HCT116 (cell line): ENCODE results near the gene CS. TPM values are rescaled to one million over a fixed set of nuclear protein-coding genes. Genes with fewer than 3 reads are reported as not detected.

Experiments
- ATAC-seq: fragments of 200-7000 bp; cut with Tn5 transposase; 2 replicates; pipeline ENCODE4 v1.9.1; 2020; ENCODE audit warnings: mild to moderate bottlenecking, moderate library complexity
- BruUV-seq: library from RNA; stranded (reverse); fragments of 400-500 nt; replicated peaks from 2 replicates; lab custom pipeline; 2021; lab: Mats Ljungman, UMichigan
- CTCF ChIA-PET: fragments of 300-600 bp; sonication (Branson Sonifier 250); formaldehyde crosslinking; loops from one replicate; lab custom pipeline; 2021; ENCODE audit warnings: antibody characterized with exemption; lab: Charles Lee
- POLR2A ChIA-PET: fragments of 300-600, 350-600 bp; sonication (Branson Sonifier 250); formaldehyde crosslinking; loops from one replicate; lab custom pipeline; 2021; ENCODE audit warnings: antibody characterized with exemption; lab: Charles Lee
- RAD21 ChIA-PET, 2 experiments: fragments of 300-600 bp; sonication (Branson Sonifier 250); formaldehyde crosslinking; loops; one replicate each; lab custom pipeline; 2023; ENCODE audit warnings: low total read pairs in 2 of 2; ENCODE audit not compliant: uncharacterized antibody in 2 of 2, unreplicated experiment in 2 of 2, low non-redundant PET in 1 of 2; lab: Charles Lee
- DNase-seq: peaks from one replicate; pipeline ENCODE4 v3.0.0-alpha.2; 2010; ENCODE audit warnings: low read depth, low spot score
- H2AFZ ChIP-seq: fragments of 200-600 bp; shearing (Covaris generic), sonication (generic); 2 replicates; pipeline ENCODE4 v1.6.1; 2017; ENCODE audit warnings: low read depth, mixed run types, mixed read lengths, antibody characterized with exemption, low read length; ENCODE audit not compliant: poor library complexity, severe bottlenecking
- H3K27ac ChIP-seq: 2 replicates; pipeline ENCODE4 v1.5.1; 2012; ENCODE audit warnings: low read depth, low read length
- H3K27me3 ChIP-seq: fragments of 200-600 bp; sonication (generic); 2 replicates; pipeline ENCODE4 v1.6.1; 2016; ENCODE audit warnings: mixed run types, low read length, mixed read lengths; ENCODE audit not compliant: insufficient read depth
- H3K36me3 ChIP-seq, 2 experiments: fragments of 200-500 bp in 1 of 2; fragments of 200-600 bp in 1 of 2; sonication (Bioruptor generic) in 1 of 2; sonication (generic) in 1 of 2; 2 replicates each; pipeline versions ENCODE4 v1.5.1 to v1.6.1; 2014 to 2016; ENCODE audit warnings: low read length in 2 of 2, inconsistent platforms in 1 of 2, mixed read lengths in 1 of 2, mixed run types in 1 of 2; ENCODE audit not compliant: insufficient read depth in 2 of 2, control insufficient read depth in 1 of 2
- H3K4me1 ChIP-seq, 2 experiments: fragments of 200-600 bp in 1 of 2; sonication (generic) in 1 of 2; 2 replicates each; pipeline versions ENCODE4 v1.5.1 to v1.6.1; 2012 to 2017; ENCODE audit warnings: low read length in 2 of 2, inconsistent platforms in 1 of 2, mild to moderate bottlenecking in 1 of 2, mixed read lengths in 1 of 2, mixed run types in 1 of 2, moderate library complexity in 1 of 2; ENCODE audit not compliant: insufficient read depth in 2 of 2, control insufficient read depth in 1 of 2
- H3K4me2 ChIP-seq: fragments of 200-600 bp; sonication (generic); 2 replicates; pipeline ENCODE4 v1.6.1; 2017; ENCODE audit warnings: mixed run types, low read length, mixed read lengths
- H3K4me3 ChIP-seq, 2 experiments: fragments of 200-600 bp in 1 of 2; sonication (generic) in 1 of 2; replicated peaks in 1 of 2; 2 replicates each; pipeline ENCODE4 v1.5.1; 2011 to 2016; ENCODE audit warnings: low read length in 2 of 2, control low read depth in 1 of 2, low read depth in 1 of 2, mild to moderate bottlenecking in 1 of 2, mixed read lengths in 1 of 2, mixed run types in 1 of 2
- H3K79me2 ChIP-seq: fragments of 200-600 bp; sonication (generic); 2 replicates; pipeline ENCODE4 v1.6.1; 2017; ENCODE audit warnings: mild to moderate bottlenecking, mixed run types, low read length, moderate library complexity, mixed read lengths; ENCODE audit not compliant: insufficient read depth
- H3K9ac ChIP-seq: fragments of 200-600 bp; sonication (generic); 2 replicates; pipeline ENCODE4 v1.6.1; 2016; ENCODE audit warnings: low read length, mixed read lengths
- H3K9me2 ChIP-seq: fragments of 200-600 bp; sonication (generic), shearing (Covaris generic); 2 replicates; pipeline ENCODE4 v1.6.1; 2017; ENCODE audit warnings: mixed run types, mild to moderate bottlenecking, moderate library complexity; ENCODE audit not compliant: insufficient read depth
- H3K9me3 ChIP-seq, 2 experiments: fragments of 200-500 bp in 1 of 2; fragments of 200-600 bp in 1 of 2; sonication (Bioruptor generic) in 1 of 2; sonication (generic) in 1 of 2; 2 replicates each; pipeline ENCODE4 v1.6.1; 2014 to 2017; ENCODE audit warnings: low read length in 2 of 2, mixed read lengths in 2 of 2, inconsistent platforms in 1 of 2, low read depth in 1 of 2, mild to moderate bottlenecking in 1 of 2, mixed run types in 1 of 2, moderate library complexity in 1 of 2; ENCODE audit not compliant: control insufficient read depth in 1 of 2, insufficient read depth in 1 of 2
- H4K20me1 ChIP-seq: fragments of 200-600 bp; sonication (generic), shearing (Covaris generic); 2 replicates; pipeline ENCODE4 v1.6.1; 2017; ENCODE audit warnings: mixed run types, mild to moderate bottlenecking, moderate library complexity; ENCODE audit not compliant: insufficient read depth
- CBX3 ChIP-seq: IDR thresholded peaks from 2 replicates; pipeline ENCODE4 v1.6.1; 2012; ENCODE audit warnings: low read depth
- EGR1 ChIP-seq: IDR thresholded peaks from 2 replicates; pipeline ENCODE4 v1.6.1; 2012; ENCODE audit warnings: low read depth
- ELF1 ChIP-seq: IDR thresholded peaks from 2 replicates; pipeline ENCODE4 v1.6.1; 2012; ENCODE audit warnings: low read depth, borderline replicate concordance
- EZH2 ChIP-seq: fragments of 200-600 bp; sonication (generic); IDR thresholded peaks from 2 replicates; pipeline ENCODE4 v1.6.1; 2017; ENCODE audit warnings: antibody characterized with exemption, mixed run types
- EZH2phosphoT487 ChIP-seq: fragments of 200-600 bp; IDR thresholded peaks from 2 replicates; pipeline ENCODE4 v1.6.1; 2018; ENCODE audit warnings: antibody characterized with exemption, borderline replicate concordance
- FOSL1 ChIP-seq: IDR thresholded peaks from 2 replicates; pipeline ENCODE4 v1.6.1; 2012; ENCODE audit warnings: low read depth
- JUND ChIP-seq: IDR thresholded peaks from 2 replicates; pipeline ENCODE4 v1.6.1; 2012
- POLR2A ChIP-seq: IDR thresholded peaks from 2 replicates; pipeline ENCODE4 v1.7.0; 2011; ENCODE audit warnings: borderline replicate concordance; ENCODE audit not compliant: insufficient read depth, insufficient read length; ENCODE audit errors: extremely low read depth
- POLR2AphosphoS5 ChIP-seq: IDR thresholded peaks from 2 replicates; pipeline ENCODE4 v1.6.1; 2011; ENCODE audit warnings: mild to moderate bottlenecking, low read depth, low read length, moderate library complexity
- SIN3A ChIP-seq: IDR thresholded peaks from 2 replicates; pipeline ENCODE4 v1.6.1; 2012; ENCODE audit warnings: low read depth
- SP1 ChIP-seq: IDR thresholded peaks from 2 replicates; pipeline ENCODE4 v1.6.1; 2012; ENCODE audit warnings: low read depth
- TCF7L2 ChIP-seq: IDR thresholded peaks from 2 replicates; pipeline ENCODE4 v1.7.0; 2011; ENCODE audit warnings: borderline replicate concordance, inconsistent platforms; ENCODE audit not compliant: insufficient read depth, insufficient read length; ENCODE audit errors: extremely low read depth
- YY1 ChIP-seq: IDR thresholded peaks from 2 replicates; pipeline ENCODE4 v1.6.1; 2011; ENCODE audit warnings: low read length, low read depth, moderate library complexity, mild to moderate bottlenecking; ENCODE audit not compliant: insufficient replicate concordance; ENCODE audit errors: extremely low read depth
- ZBTB33 ChIP-seq: IDR thresholded peaks from 2 replicates; pipeline ENCODE4 v1.6.1; 2011; ENCODE audit warnings: mild to moderate bottlenecking, low read length, moderate library complexity; ENCODE audit not compliant: insufficient replicate concordance; ENCODE audit errors: extremely low read depth
- ZFX ChIP-seq: fragments of 450-650 bp; IDR thresholded peaks from 2 replicates; pipeline ENCODE4 v1.6.1; 2017
- ZNF274 ChIP-seq: fragments of 200-500 bp; sonication (Bioruptor generic); IDR thresholded peaks from 2 replicates; pipeline ENCODE4 v1.6.1; 2014; ENCODE audit warnings: mild to moderate bottlenecking, low read depth, low read length, inconsistent platforms
- intact Hi-C: fragments of 100-400 bp; cut with micrococcal nuclease; formaldehyde crosslinking; loops from 2 replicates; pipeline ENCODE4 v1.10.0; 2022
- total RNA-seq: library from RNA; stranded (reverse); gene quantifications from one replicate; pipeline ENCODE4 v1.2.1, GENCODE V29; 2021; ENCODE audit not compliant: unreplicated experiment

CS gene
- total RNA-seq, 1 experiment from 2014 or later = 270 TPM

- RAD21 ChIA-PET = no interaction called here
Measured at GRCh38 chr12:56304872-56305590, 4.9 kb upstream of the CS start.

GRCh38 chr12:56304276-56304675 lies 4.1 kb upstream of the CS start:
- DNase-seq = no peak
- peaks cover 14% of the 10 kb centered on the region for H3K79me2 ChIP-seq
- no peaks in the 10 kb centered on the region for H3K9me2 ChIP-seq
- TF ChIP-seq POLR2AphosphoS5 = no peak
- no peak for TF ChIP-seq TCF7L2
- TF ChIP-seq EZH2phosphoT487 = no peak
- no peak for TF ChIP-seq YY1
- TF ChIP-seq SP1 = no peak
- no peak for TF ChIP-seq JUND
- TF ChIP-seq EZH2 = no peak
- no peak for TF ChIP-seq ZNF274
- TF ChIP-seq CBX3 = no peak
- TF ChIP-seq EGR1 = no peak
- no peak for TF ChIP-seq FOSL1
- TF ChIP-seq SIN3A = no peak
- TF ChIP-seq POLR2A = no peak
- TF ChIP-seq ZBTB33 = no peak
- TF ChIP-seq ZFX = no peak
- no peak for TF ChIP-seq ELF1
- TF ChIP-seq, all 23 proteins: peak for 0
- RAD21 ChIA-PET = interaction anchor here in 1 of 2 experiments (0.5 kb wide), 1 partner anchor 114 kb away, joined by 8 read pairs; no protein-coding TSS in a partner anchor
- no peaks in the 10 kb centered on the region for H4K20me1 ChIP-seq
- no TSS peak for BruUV-seq
- peaks cover 9 to 13% of the 10 kb centered on the region in 2 experiments; a peak in 3 of 4 replicates for H3K36me3 ChIP-seq
- no peak overlapping the region for H3K4me3 ChIP-seq
- H3K9me3 ChIP-seq = no peaks in the 10 kb centered on the region
- H3K9ac ChIP-seq = no peak overlapping the region
- no peak overlapping the region for H2AFZ ChIP-seq
- no peak overlapping the region for H3K27ac ChIP-seq
- CTCF ChIA-PET = no interaction called here
- no peak overlapping the region for H3K4me2 ChIP-seq
- ATAC-seq = no peak
- no peaks in the 10 kb centered on the region for H3K27me3 ChIP-seq
- POLR2A ChIA-PET = no interaction called here
- intact Hi-C loops = no loop called here
- H3K4me1 ChIP-seq = peaks cover 14 to 20% of the 10 kb centered on the region in 2 experiments; a peak in 3 of 4 replicates

More at GRCh38 chr12:56304872-56305590, 4.9 kb upstream of the CS start:
- H4K20me1 ChIP-seq = no peaks in the 10 kb centered on the region
- TF ChIP-seq EZH2 (no peak), EZH2phosphoT487 (no peak)
- POLR2A ChIA-PET = no interaction called here
- CTCF ChIA-PET = no interaction called here
- no TSS peak for BruUV-seq
- no peak overlapping the region for H3K4me2 ChIP-seq
- H3K9ac ChIP-seq = no peak overlapping the region
- intact Hi-C loops = no loop called here
- ATAC-seq (no peak), DNase-seq (no peak)
- no peaks in the 10 kb centered on the region for H3K27me3 ChIP-seq
- H3K9me3 ChIP-seq = no peaks in the 10 kb centered on the region
- no peak overlapping the region for H2AFZ ChIP-seq
- peaks cover 8% of the 10 kb centered on the region; the same call in 1 of the 2 replicates for H3K79me2 ChIP-seq
- peaks cover 13 to 15% of the 10 kb centered on the region in 2 experiments; a peak in 3 of 4 replicates for H3K36me3 ChIP-seq
- H3K27ac ChIP-seq = no peak overlapping the region
- no peak overlapping the region for H3K4me3 ChIP-seq
- peaks cover 14 to 20% of the 10 kb centered on the region in 2 experiments; a peak in 3 of 4 replicates for H3K4me1 ChIP-seq
- no peaks in the 10 kb centered on the region for H3K9me2 ChIP-seq
